ENCODE measurements around the gene DIPK1A.
"Not testable (repeated sequence)": the region's sequence is repeated elsewhere in the genome, so short reads cannot be mapped to it uniquely, and the experiment has no call there.

The DIPK1A gene

GRCh38 chr1:92913093-92913819, 48.0 kb downstream of the DIPK1A start:
- DNase-seq = no peak

GRCh38 chr1:92910081-92910480, 51.2 kb downstream of the DIPK1A start:
- no peak for DNase-seq

- no peak for DNase-seq
Measured at GRCh38 chr1:92909321-92909720, 51.9 kb downstream of the DIPK1A start.

- DNase-seq = no peak
Measured at GRCh38 chr1:92907949-92908684, 53.1 kb downstream of the DIPK1A start.

DNA sequence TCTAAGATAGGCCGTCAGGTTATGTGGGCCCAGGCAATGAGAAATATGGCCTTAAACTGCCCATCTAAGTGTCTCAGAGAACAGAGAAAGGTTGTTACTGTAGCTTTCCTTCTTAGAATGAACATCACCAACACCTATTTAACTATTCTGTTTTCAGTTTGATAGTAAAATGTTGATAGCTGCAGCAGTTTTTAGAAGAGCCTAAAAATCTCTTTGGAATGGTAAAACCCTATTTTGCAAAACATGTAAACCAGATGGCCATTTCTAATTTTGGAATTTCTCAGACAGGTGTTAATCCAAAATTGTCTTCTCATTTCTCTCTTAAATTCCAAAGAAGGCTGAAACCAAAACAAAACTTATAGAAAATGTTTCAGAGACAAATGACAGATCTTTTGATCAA, 57.5 kb downstream of the DIPK1A start:
- DNase-seq = no peak

DNA sequence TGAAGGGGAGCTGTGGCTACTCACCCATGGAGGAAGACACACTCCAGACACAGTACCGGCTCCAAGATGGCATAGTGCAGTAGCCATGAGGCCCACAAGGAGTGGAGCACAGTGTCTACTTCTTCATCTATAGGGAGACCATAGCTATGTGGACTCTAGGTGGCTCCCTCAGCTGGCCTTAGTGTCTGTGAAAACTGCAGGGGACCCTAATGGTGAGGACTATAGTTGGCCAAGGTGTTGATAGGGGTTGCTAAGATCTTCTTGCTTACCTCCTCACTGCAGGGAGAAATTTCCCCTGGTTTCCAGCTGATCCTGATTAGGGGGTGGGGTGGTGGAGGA, 58.9 kb downstream of the DIPK1A start:
- no peak for DNase-seq

GRCh38 chr1:92901699-92902405, 59.4 kb downstream of the DIPK1A start:
- DNase-seq = no peak

GRCh38 chr1:92901126-92901525, 60.1 kb downstream of the DIPK1A start:
- DNase-seq = no peak

DNA sequence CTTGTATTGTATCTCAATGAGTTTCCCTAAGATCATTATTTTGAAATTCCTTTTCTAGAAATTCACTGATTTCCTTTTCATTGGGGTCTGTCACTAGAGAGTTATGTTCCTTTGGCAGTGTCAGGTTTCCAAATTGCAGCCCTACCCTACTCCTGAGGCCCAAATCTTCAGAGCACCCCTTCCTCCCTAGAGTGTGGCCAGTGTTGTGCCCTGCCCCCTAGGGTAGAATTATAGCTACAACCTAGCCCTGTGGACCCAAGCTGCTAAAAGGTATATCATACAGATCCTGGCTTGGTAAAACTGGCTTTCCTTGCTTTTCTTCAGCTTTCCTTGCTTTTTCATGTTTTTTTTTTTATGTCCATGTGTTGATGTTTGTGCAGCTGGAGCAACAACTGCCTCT, 60.7 kb downstream of the DIPK1A start:
- DNase-seq = no peak

- no peak for DNase-seq
Measured at GRCh38 chr1:92899780-92900179, 61.5 kb downstream of the DIPK1A start.

DNA sequence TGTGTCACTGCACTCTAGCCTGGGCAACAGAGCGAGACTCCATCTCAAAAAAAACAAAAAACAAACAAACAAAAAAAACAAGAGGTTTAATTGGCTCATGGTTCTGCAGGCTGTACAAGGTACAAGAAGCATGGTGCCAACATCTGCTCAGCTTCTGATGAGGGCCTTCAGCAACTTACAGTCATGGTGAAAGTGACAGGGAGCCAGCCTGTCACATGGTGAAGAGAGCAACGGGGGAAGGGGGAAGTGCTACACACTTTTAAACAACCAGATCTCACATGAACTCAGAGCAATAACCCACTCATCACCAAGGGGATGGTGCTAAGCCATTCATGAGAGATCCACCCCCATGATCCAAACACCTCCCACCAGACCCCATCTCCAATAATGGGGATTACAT, 63.2 kb downstream of the DIPK1A start:
- DNase-seq = not testable (repeated sequence)

DNA sequence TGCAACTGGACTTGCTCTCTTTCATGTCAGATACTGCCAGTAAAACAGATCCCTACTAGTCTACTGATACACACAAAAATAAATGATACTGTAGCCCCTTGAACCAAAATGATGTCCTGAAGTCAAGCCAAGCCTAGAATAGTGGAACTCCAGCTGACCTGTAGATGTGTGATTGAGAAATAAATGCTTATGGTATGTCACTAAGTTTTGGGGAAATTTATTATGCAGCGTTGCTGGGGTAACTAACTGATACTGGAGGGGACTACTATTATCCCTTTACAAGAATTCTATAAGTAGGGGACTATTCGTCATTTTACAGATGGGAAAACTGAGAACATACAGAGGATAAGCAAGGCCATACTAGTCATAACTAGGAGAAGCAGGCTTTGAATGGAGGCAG, 73.8 kb downstream of the DIPK1A start:
- no peak for DNase-seq

DNA sequence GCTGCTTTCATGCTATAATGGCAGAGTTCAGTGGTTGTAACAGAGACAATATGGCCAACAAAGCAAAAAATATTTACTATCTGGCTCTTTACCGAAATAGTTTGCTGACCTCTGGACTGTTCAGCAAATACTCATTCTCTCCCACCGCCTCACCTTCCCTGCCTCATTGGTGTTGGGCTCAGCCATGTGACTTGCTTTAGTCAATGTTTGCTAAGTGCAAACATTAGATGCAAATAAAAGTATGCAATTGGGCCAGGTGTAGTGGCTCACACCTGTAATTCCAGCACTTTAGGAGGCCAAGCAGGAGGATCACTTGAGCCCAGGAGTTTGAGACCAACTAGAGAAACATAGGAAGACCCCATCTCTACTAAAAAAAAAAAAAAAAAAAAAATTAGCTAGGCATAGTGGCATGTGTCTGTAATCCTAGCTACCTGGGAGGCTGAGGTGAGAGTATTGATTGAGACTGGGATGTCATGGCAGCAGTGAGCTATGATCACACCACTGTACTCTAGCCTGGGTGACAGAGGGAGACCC, 74.3 kb downstream of the DIPK1A start:
- DNase-seq = no peak

DNA sequence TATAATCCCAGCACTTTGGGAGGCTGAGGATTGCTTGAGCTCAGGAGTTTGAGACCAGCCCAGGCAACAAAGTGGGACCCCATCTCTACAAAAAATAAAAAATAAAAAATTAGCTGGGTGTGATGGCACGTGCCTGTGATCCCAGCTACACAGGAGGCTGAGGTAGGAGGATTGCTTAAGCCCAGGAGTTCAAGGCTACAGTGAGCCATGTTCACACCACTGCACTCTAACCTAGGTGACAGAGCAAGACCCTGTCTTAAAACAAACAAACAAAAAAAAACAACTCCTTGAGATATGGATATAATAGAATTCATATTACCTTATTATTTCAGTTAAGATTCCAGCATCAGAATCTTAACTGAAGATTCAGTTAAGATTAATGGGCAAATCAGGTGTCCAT, 77.1 kb downstream of the DIPK1A start:
- DNase-seq = no peak

- no peak for DNase-seq
Measured at GRCh38 chr1:92883297-92883696, 78.0 kb downstream of the DIPK1A start.

DNA sequence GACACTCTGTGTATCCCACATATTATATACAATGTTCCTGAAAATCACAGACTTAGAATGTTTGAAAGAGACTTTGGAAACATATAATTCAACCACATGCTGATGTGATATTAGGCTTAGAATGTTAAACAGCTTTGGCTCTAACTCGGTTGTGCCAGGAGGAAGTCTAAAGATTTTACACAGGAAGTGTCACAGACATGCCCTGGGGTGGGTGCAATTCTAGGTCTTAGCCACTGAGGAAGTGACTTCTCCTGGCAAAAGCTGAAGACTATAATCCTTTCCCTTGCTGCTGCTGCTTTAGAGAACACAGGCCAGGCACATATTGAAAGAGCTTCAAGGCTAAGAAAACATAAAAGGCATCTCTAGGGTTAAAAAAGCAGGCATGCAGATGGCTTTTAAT, 78.4 kb downstream of the DIPK1A start:
- no peak for DNase-seq

GRCh38 chr1:92881391-92881790, 79.9 kb downstream of the DIPK1A start:
- no peak for DNase-seq

- no peak for DNase-seq
Measured at GRCh38 chr1:92879316-92879968, 81.8 kb downstream of the DIPK1A start.

DNA sequence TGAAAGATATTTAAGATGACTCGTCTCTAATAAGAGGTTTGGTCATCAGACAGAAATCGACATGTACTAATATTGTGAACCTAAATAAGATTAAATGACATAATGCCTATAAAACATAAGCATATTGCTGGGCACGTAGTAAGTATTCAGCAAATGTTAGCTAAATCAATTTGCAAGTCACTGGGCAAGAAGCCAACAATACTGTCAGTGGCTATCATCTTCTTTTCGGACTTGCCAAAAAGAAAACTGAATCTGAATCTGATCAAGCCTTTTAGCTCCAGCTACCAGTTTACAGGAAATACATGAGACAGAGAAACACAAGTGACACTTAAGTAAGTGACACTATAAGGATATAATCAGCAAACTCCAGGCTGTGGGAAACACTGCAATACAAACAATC, 83.5 kb downstream of the DIPK1A start:
- DNase-seq = no peak

DNA sequence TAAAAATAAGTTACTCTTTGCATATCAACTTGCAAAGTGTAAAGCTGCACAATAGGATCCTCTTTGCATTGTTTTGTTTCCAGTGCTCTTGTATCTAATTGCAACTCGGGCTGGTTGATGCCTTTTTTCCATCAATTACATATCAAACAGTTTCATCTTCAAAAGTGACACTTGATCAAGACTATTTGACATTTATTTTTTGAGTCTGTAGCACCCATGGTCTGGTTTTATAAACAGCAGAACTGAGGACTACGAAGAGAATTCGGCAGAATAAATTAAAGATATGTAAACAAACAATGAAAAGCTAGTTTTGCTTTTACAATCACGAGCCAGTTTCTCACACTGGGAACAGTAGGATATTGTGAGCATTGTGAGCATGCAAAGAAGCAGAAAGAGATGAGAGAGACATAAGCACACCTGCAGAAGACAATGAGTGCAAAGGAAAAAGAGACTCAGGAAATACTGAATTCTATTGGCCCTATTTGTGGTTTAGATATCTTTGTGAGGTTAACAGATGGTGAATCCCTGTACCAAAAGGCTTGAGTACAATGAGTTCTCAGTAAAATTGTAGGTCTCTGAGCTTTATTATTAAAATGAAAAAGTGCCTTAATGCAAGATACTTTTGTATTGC, 84.1 kb downstream of the DIPK1A start:
- DNase-seq = no peak

DNA sequence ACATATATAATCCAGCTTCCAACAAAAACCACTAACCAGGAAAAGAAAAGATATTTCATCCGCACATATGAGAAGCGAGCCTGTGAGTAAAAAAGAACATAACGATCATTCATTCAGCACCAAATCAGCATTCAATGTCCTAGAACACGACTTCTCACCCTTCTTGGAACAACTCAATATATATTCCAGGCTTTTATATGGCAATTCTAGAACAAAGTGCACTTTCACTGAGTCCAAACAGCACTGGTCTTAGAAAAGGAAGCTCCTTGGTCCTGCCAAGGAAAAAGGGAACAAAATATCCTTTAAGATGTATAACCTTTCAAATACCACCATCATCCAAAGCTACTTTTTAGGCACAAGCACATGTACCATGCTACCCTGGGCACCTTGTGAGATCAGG, 84.9 kb downstream of the DIPK1A start:
- DNase-seq = no peak

DNA sequence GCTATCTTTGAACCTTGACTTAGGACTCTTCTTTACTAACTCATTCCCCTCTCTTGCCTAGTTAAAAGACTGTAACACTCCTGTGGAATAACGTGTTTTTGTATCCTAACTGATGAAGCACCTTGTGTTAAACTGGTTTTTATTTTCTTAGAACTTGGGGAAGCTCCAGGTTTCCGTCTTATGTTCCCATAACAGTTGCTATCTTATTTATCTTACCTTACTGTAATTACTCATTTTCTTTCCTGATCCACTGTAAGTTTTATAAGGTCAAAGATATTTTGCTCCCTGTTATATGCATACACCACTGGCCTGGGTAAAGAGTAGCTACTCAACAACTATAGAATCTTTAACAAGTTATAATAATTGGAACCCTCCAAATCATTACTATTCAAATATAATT, 86.3 kb downstream of the DIPK1A start:
- DNase-seq = no peak

DNA sequence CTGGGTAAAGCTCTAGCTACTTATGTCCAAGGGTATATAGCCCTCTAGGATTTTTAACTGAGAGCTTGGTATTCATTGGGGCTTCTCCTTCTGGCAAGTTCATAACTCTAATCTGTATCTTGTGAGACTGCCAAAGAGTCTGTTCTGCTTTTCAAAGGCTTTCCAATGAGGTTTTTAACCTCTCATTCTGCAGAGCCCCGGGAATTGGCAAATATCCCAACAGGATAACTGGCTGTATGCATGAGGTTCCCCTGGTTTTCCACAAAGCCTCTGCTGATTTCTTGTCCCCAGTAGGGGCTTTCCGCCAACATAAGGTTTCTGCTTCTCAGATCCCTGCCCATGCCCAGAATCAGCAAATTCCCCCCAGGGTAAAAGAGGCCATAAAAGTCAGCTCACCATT, 88.5 kb downstream of the DIPK1A start:
- no peak for DNase-seq

All from NCI-H2171 (cell line).